GM10248 (cell line): ENCODE data around the gene SLC1A2.

Source experiments
- CTCF ChIA-PET: fragments of 300-600 bp; sonication (Branson Sonifier 250); formaldehyde crosslinking; extraction: SDS; loops from one replicate; lab custom pipeline; 2021; ENCODE audit warnings: antibody characterized with exemption; lab: Yijun Ruan, JAX
- POLR2A ChIA-PET: fragments of 350-650 bp; sonication (Branson Sonifier 250); formaldehyde crosslinking; extraction: SDS; loops from one replicate; lab custom pipeline; 2020; ENCODE audit warnings: antibody characterized with exemption; lab: Yijun Ruan, JAX
- DNase-seq: peaks from one replicate; pipeline ENCODE4 v3.0.0; 2012; ENCODE audit errors: extremely low spot score
- TF ChIP-seq, protein P1 (sequence below): IDR thresholded peaks from 2 replicates; pipeline ENCODE4 v1.5.1; 2012; ENCODE audit warnings: mild to moderate bottlenecking, low read depth; ENCODE audit errors: extremely low read depth, missing control alignments, control extremely low read depth

Gene SLC1A2

DNA sequence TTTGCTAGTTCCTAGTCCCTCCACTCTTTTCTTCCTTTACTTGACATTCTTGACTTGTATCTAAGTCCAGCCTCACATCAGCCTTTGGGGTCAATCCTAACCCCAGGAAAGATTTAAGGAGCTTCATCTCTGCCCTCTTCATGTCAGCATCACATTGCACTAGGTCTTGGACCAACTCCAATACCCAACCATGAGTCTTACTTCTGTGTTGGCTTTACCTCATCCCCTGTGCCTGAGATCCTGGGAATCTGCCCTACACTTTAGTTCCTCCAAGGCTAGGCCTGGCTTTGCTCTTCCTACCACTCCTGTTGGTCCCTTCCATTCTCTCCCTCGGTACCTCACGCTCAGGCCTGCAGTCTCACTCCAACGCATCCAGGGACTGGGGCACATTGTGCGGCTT lies 117.0 kb downstream of the SLC1A2 start:
- ChIA-PET POLR2A (no interaction called here), CTCF (no interaction called here)
- TF ChIP-seq, protein P1, sequence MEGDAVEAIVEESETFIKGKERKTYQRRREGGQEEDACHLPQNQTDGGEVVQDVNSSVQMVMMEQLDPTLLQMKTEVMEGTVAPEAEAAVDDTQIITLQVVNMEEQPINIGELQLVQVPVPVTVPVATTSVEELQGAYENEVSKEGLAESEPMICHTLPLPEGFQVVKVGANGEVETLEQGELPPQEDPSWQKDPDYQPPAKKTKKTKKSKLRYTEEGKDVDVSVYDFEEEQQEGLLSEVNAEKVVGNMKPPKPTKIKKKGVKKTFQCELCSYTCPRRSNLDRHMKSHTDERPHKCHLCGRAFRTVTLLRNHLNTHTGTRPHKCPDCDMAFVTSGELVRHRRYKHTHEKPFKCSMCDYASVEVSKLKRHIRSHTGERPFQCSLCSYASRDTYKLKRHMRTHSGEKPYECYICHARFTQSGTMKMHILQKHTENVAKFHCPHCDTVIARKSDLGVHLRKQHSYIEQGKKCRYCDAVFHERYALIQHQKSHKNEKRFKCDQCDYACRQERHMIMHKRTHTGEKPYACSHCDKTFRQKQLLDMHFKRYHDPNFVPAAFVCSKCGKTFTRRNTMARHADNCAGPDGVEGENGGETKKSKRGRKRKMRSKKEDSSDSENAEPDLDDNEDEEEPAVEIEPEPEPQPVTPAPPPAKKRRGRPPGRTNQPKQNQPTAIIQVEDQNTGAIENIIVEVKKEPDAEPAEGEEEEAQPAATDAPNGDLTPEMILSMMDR: no peak

DNA sequence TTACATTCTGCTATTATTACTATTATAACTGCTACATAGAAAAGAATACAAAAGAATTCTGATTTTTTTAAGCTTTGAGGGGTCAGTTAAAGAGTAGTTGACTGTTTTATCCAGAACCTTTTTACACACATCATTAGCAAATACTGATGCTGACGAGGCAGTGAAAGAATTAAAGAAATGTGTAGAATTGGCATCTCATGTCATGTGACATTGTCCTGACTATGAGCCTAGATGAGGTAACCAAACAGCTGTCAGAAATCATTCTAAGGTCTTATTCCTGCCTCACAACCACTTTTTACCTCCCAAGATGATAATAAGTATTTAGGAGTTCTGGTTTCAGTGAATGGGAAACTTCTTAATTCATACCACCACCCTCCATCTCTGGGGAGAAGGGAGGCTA lies 121.0 kb downstream of the SLC1A2 start:
- TF ChIP-seq, protein P1: no peak

More for the DNA sequence above, 117.0 kb downstream of the SLC1A2 start:
- no peak for DNase-seq

DNA sequence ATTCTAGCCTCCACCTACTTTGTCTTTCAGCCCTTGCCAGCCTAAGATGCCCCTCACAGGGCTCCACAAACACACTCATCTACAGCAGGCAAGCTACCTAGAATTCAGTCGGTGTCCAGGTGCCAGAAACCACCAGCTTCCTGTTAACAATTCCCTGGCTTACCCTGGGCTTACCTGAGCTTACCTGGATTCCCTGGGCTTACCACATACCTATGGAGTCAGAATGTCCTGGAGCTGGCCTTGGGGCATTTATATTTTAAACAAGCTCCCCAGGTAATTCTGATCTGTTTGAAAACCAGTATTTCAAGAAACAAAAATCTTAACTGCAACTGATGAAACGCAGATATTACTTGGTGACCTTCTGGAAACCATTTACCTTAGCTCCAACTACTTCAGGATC lies 123.6 kb downstream of the SLC1A2 start:
- CTCF ChIA-PET: interaction anchor here (1.0 to 9.5 kb wide), 7 partner anchors 11 to 368 kb away, joined by 3 to 96 read pairs (median 3); no protein-coding TSS in a partner anchor
- POLR2A ChIA-PET: interaction anchor here (0.6 kb wide), 1 partner anchor 21 kb away, joined by 3 read pairs; no protein-coding TSS in a partner anchor
- TF ChIP-seq, protein P1: no peak
- no peak for DNase-seq

More for the DNA sequence above, 121.0 kb downstream of the SLC1A2 start:
- DNase-seq: no peak
- ChIA-PET CTCF (interaction anchor here (1.0 to 1.7 kb wide), 2 partner anchors 16 to 17 kb away, joined by 3 to 4 read pairs; no protein-coding TSS in a partner anchor), POLR2A (no interaction called here)

DNA sequence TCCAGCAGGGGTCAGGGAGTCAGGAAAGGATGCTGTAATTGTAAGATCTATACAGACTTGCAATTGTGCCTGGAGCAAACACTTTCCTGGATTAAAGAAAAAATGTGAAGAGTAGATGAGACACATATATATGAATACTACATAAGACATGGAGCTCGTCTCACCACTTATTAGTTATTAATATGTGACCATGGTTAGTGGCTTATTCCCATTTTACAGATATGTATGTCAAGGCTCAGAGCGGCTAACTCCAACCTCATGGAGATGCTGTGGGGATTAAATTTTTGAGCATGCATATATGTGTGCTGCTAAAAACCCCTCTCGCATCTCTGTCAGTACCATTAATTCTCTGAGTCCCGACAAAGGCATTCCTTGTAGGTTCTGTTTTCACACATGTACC lies 125.7 kb downstream of the SLC1A2 start:
- POLR2A ChIA-PET: no interaction called here
- no peak for DNase-seq
- CTCF ChIA-PET: interaction anchor here (1.1 to 9.5 kb wide), 5 partner anchors 15 to 99 kb away, joined by 3 to 96 read pairs (median 8); no protein-coding TSS in a partner anchor
- TF ChIP-seq, protein P1: no peak

DNA sequence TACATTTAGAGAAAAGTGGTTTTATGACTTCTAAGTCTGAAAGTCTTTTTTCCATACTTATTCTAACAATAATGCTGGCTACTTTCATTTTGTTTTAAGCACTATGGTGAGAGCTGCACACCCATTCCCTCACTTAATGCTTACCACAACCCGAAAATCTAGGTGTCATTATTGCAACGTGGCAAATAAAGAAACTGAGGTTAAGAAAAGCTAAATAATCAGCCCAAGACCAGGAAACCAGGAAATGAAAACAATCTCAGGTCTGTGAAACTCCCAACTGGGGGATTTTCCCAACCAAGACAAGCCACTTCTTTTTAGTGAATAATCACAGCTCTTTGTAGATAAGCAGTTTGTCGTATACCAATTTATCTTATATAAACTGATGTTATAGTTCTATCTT lies 126.3 kb downstream of the SLC1A2 start:
- TF ChIP-seq, protein P1: no peak
- CTCF ChIA-PET: interaction anchor here (1.1 to 9.5 kb wide), 4 partner anchors 15 to 100 kb away, joined by 3 to 96 read pairs (median 8); no protein-coding TSS in a partner anchor
- DNase-seq: no peak
- POLR2A ChIA-PET: no interaction called here

DNA sequence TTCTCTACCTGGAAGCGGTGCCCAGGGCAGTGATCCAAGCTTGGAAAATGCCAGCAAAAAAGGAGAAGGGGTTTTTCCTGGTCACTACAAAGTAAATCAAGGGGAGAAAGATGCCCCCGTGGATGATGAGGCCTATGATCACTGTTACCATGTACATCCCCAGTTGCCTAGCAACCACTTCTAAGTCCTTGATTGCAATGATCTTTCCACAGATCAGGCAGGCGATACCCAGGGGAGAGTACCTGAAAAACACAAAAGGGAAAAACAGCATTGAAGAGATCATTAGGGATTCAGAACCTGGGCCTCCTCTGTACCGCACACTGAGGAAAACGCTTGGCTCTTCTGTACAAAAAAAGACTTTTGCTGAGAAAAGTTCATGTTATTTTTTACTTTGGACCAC lies 127.1 kb downstream of the SLC1A2 start:
- POLR2A ChIA-PET: no interaction called here
- TF ChIP-seq, protein P1: no peak
- CTCF ChIA-PET: interaction anchor here (1.6 to 9.5 kb wide), 2 partner anchors 16 to 34 kb away, joined by 5 to 96 read pairs; no protein-coding TSS in a partner anchor
- DNase-seq: no peak

DNA sequence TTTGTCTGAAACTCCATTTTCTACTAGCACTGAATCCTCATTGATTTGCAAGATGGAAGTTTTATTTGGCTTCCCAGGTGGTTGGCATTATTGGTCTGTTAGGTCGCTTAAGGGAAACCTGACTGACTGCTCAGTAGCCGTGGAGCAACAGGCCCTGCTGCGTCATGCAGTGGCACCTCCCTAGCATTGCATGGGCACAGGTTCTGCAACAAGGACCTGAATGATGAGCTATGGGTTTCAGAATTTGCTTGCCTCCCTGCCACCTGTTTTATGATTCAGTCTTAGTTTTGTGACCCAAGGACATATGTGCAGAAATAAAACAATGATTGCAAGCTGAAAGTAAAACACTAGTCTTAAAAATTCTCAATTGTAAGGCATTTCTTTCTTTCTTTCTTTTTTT lies 128.5 kb downstream of the SLC1A2 start:
- DNase-seq: no peak
- ChIA-PET POLR2A (no interaction called here), CTCF (interaction anchor here (0.6 to 9.5 kb wide), 3 partner anchors 16 to 25 kb away, joined by 4 to 96 read pairs (median 7); no protein-coding TSS in a partner anchor)
- TF ChIP-seq, protein P1: no peak
